ENCODE data around the gene OVCH1. TPM values are rescaled to one million over a fixed set of nuclear protein-coding genes. Genes with fewer than 3 reads are reported as not detected.

The OVCH1 gene
- not detected for polyA plus RNA-seq (2012; ENCODE audit: insufficient read depth, insufficient read length)

GRCh38 chr12:29497588-29497987, at the start of gene OVCH1:
Gene OVCH1 (minus strand): TSS chr12:29497686. CDS start chr12:29497686, 0 bp downstream.
- no peak within 1 kb of the TSS for H3K4me3 ChIP-seq (ENCODE audit: low read length)
- DNase-seq (ENCODE audit: low read depth, low spot score): no peak

DNA sequence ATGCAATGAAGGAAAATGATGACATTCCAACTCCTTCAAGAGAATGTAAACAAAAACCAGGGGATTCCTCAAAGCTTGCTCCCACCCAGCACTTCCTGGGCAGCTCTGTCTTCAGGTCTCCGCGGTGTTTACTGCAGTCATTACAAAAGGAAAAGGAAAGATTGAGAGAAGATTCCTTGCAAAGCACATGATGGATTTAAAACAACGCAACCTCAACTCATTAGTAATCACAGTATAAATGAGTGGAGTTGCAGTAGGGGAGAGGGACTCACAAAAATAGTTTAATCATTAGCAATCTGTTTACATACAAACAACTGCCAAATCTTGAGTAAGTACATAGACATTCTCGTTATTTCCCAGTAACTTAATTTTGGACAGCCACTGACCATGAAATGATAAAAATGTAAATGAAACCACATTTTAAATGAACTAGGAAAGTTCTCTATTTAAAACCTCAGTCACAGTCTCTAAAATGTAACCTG, 49.7 kb upstream of the OVCH1 start:
- H3K4me3 ChIP-seq (ENCODE audit: low read length): no peak overlapping the region
- DNase-seq (ENCODE audit: low read depth, low spot score): no peak

DNA sequence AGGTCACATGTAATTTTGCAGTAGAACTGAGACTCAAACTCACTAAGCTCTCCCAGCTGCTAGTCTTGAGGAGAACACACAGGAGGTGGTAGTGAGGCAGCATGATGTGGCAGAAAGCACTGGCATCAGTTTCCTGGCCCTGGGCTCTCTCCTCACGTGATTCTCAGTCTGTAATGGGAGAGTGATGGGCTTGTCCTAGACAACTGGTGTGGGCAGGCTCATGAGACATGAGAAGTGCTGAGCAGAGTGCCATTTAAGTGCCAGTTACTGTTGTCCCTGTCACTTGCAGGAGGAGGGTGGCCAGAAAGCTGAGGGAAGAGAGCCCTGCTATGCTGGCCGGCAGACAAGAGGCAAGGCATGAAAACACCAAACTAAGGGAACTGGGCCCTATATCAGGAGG, 48.5 kb upstream of the OVCH1 start:
- no peak for DNase-seq (ENCODE audit: low read depth, low spot score)
- no peak overlapping the region for H3K4me3 ChIP-seq (ENCODE audit: low read length)

DNA sequence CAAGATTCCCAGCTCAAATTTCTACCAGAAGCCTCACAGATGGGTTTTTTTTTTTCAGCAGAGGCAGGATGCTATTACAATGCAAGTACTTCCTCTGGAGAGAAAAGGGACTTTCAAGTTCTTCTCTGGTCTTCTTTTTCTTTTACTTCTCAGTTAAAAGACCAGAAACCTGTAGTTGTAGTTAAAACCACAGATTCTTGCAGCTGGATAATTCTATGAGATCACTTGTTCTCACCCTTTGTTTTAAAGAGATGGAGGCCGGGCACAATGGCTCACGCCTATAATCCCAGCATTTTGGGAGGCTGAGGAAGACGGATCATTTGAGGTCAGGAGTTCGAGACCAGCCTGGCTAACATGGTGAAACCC, 47.6 kb upstream of the OVCH1 start:
- H3K4me3 ChIP-seq (ENCODE audit: low read length): no peak overlapping the region
- no peak for DNase-seq (ENCODE audit: low read depth, low spot score)

GRCh38 chr12:29544428-29545101, 47.1 kb upstream of the OVCH1 start:
- H3K4me3 ChIP-seq (ENCODE audit: low read length): no peak overlapping the region
- no peak for DNase-seq (ENCODE audit: low read depth, low spot score)

DNA sequence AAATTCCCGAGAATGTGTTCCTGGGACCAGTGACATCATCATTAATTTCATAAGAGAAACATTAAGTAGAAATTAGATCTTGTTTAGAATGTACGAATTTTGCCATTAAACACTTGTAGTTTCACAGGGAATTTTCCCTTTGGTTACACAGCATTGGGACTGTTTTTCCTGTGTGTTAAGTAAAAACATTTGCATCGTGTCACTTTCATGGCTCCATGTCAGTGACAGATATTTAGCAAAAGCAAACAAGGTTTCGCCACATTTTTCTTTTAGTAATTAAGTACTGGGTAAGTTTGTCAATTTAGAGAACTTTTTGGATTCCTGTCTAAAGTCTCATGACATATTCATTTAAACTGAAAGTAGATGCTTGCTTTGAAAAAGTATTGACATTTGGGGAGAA, 45.5 kb upstream of the OVCH1 start:
- H3K4me3 ChIP-seq (ENCODE audit: low read length): no peak overlapping the region
- no peak for DNase-seq (ENCODE audit: low read depth, low spot score)

- DNase-seq (ENCODE audit: low read depth, low spot score): no peak
- H3K4me3 ChIP-seq (ENCODE audit: low read length): no peak overlapping the region
Observed at GRCh38 chr12:29537298-29537697, 39.8 kb upstream of the OVCH1 start.

GRCh38 chr12:29534935-29535334, 37.4 kb upstream of the OVCH1 start:
- no peak for DNase-seq (ENCODE audit: low read depth, low spot score)
- no peak overlapping the region for H3K4me3 ChIP-seq (ENCODE audit: low read length)

GRCh38 chr12:29533815-29534489, 36.5 kb upstream of the OVCH1 start:
- no peak for DNase-seq (ENCODE audit: low read depth, low spot score)
- no peak overlapping the region for H3K4me3 ChIP-seq (ENCODE audit: low read length)

- H3K4me3 ChIP-seq (ENCODE audit: low read length): no peak overlapping the region
- no peak for DNase-seq (ENCODE audit: low read depth, low spot score)
Observed at GRCh38 chr12:29531471-29531870, 34.0 kb upstream of the OVCH1 start.

DNA sequence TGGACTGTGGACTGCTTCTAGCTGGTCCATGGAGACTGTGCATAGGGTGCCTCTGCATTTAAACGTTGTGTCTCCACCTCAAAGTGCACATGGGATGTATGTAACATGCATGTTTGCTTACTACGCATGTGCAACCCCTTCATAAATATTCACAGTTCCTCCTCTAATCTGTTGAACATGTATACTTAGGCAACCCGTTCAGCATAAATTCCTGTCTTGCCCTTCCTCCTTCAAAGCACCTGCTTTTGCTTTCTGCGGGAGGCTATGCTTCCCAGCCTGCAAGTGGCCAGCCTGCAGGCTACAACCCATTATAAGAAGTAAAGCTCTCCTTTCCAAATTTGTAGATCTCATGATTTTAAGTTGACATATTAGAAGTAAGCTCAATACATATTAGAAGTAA, 33.0 kb upstream of the OVCH1 start:
- no peak for DNase-seq (ENCODE audit: low read depth, low spot score)
- H3K4me3 ChIP-seq (ENCODE audit: low read length): no peak overlapping the region

DNA sequence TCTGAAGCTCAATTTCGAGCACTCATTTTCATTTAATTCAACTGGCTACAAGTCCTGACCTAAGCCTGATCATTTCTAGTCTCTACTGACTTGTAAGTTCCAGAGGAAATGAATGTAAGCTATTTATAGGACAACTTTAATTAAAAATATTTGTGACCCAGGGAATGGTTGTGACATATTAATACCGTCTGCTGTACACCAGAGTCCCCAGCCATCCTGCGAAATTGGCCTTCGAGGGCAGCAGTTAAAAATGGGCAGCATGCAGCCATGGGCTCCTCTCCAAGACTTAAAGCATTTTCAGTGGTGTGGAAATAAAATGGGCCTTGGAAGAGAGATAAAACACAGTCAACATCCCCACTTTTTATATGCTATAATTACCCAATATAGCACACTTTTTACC, 30.7 kb upstream of the OVCH1 start:
- no peak for DNase-seq (ENCODE audit: low read depth, low spot score)
- no peak overlapping the region for H3K4me3 ChIP-seq (ENCODE audit: low read length)

- no peak overlapping the region for H3K4me3 ChIP-seq (ENCODE audit: low read length)
Observed at GRCh38 chr12:29521951-29522350, 24.5 kb upstream of the OVCH1 start.

DNA sequence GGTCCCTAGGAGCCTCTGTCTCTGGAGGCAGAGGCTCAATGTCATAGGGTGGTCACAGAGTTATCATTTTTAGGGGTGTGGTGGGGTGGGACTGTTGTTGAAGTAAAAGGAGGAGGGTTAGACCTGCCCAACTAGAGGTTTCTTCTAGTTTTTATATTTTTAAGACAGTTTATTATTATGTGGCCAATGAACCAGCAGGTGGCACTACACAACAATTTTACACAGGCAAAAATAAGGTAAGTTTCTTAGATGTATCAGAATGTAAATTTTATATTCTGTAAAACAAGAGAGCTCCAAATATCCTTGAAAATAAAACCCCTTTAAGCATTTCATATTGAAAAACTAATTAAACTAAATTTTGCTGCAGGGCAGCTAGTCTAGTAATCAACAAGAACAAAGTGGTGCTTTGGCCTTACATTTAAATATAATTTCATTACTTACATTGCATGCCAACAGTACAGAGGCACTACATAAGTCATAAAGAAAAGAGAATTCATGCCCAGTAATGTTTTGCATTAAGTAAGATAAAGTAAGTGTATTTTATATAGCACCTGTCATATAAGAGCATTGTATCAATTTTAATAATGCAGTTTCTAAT, 22.2 kb upstream of the OVCH1 start:
- DNase-seq (ENCODE audit: low read depth, low spot score): peak; percentile 50
- H3K4me3 ChIP-seq (ENCODE audit: low read length): no peak overlapping the region

More at GRCh38 chr12:29521951-29522350, 24.5 kb upstream of the OVCH1 start:
- no peak for DNase-seq (ENCODE audit: low read depth, low spot score)

DNA sequence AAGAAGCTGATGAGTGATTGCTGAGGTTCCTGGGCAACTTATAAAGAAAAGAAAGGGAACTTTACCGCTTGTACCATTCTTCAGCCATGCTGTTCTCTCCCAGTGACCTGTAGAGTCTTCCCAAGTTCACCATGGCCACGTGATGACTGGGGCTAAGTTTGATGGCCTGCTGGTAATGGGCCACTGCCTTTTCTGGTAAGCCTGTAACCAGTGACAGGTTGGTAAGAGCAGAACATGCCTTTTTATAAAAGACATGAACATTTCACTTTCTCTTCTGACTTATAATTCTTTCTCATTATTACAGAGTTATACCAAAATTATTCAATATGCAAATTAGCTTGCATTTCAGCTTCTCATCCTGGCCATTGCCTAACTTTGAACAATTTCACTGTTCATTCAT, 20.9 kb upstream of the OVCH1 start:
- H3K4me3 ChIP-seq (ENCODE audit: low read length): no peak overlapping the region
- DNase-seq (ENCODE audit: low read depth, low spot score): no peak

DNA sequence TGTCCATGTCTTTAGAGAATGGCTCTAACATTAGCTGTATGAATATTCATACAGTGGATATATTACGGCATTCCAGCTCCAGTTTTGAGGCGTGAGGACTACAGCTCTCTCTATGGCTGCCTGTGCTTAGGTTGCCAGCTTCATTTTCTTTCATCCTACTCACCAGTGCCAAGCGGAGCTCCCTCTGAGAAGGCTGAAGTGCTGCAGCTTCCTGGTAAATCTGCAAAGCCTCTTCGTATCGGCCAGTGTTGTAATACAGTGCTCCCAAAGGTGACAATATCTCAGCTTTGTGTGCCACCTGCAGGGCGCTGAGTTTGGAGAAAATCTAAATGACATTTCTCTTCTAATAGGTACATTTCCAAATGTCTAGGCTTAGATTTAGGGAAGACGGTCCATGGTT, 19.8 kb upstream of the OVCH1 start:
- H3K4me3 ChIP-seq (ENCODE audit: low read length): no peak overlapping the region
- DNase-seq (ENCODE audit: low read depth, low spot score): no peak

GRCh38 chr12:29516431-29516875, 19.0 kb upstream of the OVCH1 start:
- no peak for DNase-seq (ENCODE audit: low read depth, low spot score)
- no peak overlapping the region for H3K4me3 ChIP-seq (ENCODE audit: low read length)

DNA sequence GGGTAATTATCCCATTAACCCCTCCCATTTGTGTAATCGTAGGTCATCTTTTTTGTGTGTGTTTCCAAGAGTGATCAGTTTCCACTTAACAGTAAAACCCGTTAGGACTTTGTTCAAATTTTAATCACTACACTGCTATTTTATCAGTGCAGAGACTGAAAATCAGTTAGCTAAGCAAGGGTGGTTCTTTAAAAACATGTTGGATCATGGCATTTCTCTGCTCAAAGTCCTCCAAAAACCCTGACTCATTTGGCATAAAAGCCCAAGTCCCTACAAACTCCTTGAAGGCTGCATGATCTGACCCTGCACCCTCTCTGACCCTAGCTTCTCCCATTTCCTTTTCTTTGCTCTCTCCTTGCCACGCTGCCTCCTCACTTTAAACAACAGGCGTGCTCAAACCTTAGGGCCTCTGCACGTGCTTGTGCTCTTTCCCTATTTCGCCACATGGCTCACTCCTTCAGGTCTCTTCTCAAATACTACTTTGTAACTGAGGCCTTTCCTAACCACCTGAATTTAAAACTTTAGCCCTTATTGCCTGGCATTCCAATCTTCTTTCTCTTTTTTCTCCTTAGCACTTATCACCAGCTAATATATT, 13.2 kb upstream of the OVCH1 start:
- DNase-seq (ENCODE audit: low read depth, low spot score): no peak

GRCh38 chr12:29509503-29509902, 12.0 kb upstream of the OVCH1 start:
- no peak overlapping the region for H3K4me3 ChIP-seq (ENCODE audit: low read length)
- DNase-seq (ENCODE audit: low read depth, low spot score): no peak

More for the DNA sequence above, 13.2 kb upstream of the OVCH1 start:
- no peak overlapping the region for H3K4me3 ChIP-seq (ENCODE audit: low read length)

DNA sequence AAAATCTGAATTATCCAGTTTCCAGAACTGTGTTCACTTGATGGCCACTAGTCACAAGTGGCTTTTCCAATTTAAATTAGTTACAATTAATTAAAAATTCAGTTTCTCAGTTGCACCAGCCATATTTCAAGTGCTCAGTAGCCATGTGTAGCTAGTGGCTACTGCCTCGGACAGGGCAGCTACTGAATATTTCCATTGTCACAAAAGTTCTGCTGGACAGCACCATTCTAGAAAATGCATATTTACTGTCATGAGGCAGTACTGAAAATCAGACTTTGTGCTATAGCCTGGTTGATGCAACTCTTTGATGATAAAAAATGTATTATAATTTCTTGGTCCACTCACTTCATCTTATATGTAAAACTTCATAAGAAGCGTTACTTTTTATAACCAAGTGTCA, 11.5 kb upstream of the OVCH1 start:
- DNase-seq (ENCODE audit: low read depth, low spot score): no peak
- H3K4me3 ChIP-seq (ENCODE audit: low read length): no peak overlapping the region

All from Jurkat, Clone E6-1 (cell line).